CD14-positive monocyte (primary cell): Measurements from ENCODE around the gene DNAH2. TPM values are rescaled to one million over a fixed set of nuclear protein-coding genes. Genes with fewer than 3 reads are reported as not detected.
A peak's percentile ranks its signal among the peaks of the same experiment; 100 is the strongest.

Experiments used
- DNase-seq, 3 donors: peaks; one replicate each; pipeline ENCODE4 v3.0.0-alpha.2; 2011 to 2022
- H2AFZ ChIP-seq: 2 replicates; pipeline ENCODE4 v1.6.0; 2012; ENCODE audit warnings: mild to moderate bottlenecking, low read depth, low read length, inconsistent platforms; ENCODE audit not compliant: insufficient read depth, poor library complexity, severe bottlenecking
- H3K27ac ChIP-seq, 2 donors: 1 replicate in 1 of 2; 2 replicates in 1 of 2; pipeline ENCODE4 v1.5.1; 2012 to 2013; ENCODE audit warnings: low read length in 2 of 2, control low read depth in 1 of 2, inconsistent platforms in 1 of 2, low read depth in 1 of 2, mild to moderate bottlenecking in 1 of 2
- H3K27me3 ChIP-seq, 2 donors: one replicate each; pipeline versions ENCODE4 v1.6.0 to v1.6.1; 2011 to 2013; ENCODE audit warnings: low read length in 2 of 2; ENCODE audit not compliant: control insufficient read depth in 2 of 2, insufficient read depth in 2 of 2
- H3K36me3 ChIP-seq, 2 donors: replicated peaks in 1 of 2; 1 replicate in 1 of 2; 2 replicates in 1 of 2; pipeline versions ENCODE4 v1.5.1 to v1.6.1; 2012 to 2013; ENCODE audit warnings: low read length in 2 of 2, control low read depth in 1 of 2, inconsistent platforms in 1 of 2, mild to moderate bottlenecking in 1 of 2; ENCODE audit not compliant: insufficient read depth in 2 of 2, control insufficient read depth in 1 of 2
- H3K4me1 ChIP-seq, 2 donors: 1 replicate in 1 of 2; 2 replicates in 1 of 2; pipeline versions ENCODE4 v1.5.1 to v1.6.1; 2012 to 2013; ENCODE audit warnings: low read length in 2 of 2, control low read depth in 1 of 2, inconsistent platforms in 1 of 2, mild to moderate bottlenecking in 1 of 2, moderate library complexity in 1 of 2; ENCODE audit not compliant: insufficient read depth in 2 of 2, control insufficient read depth in 1 of 2
- H3K4me2 ChIP-seq: replicated peaks from 2 replicates; pipeline ENCODE3; 2012; ENCODE audit warnings: low read length, moderate library complexity, mild to moderate bottlenecking; ENCODE audit not compliant: poor library complexity, severe bottlenecking; ENCODE audit errors: extremely low read depth
- H3K4me3 ChIP-seq, 3 experiments: fragments of 200-600 bp in 1 of 3; sonication (generic) in 1 of 3; replicated peaks in 1 of 3; 1 replicate in 2 of 3; 2 replicates in 1 of 3; pipeline ENCODE4 v1.5.1; 2011 to 2013; ENCODE audit warnings: low read length in 3 of 3, mild to moderate bottlenecking in 3 of 3, control low read depth in 2 of 3, low read depth in 2 of 3, inconsistent platforms in 1 of 3, moderate library complexity in 1 of 3
- H3K79me2 ChIP-seq: 2 replicates; pipeline ENCODE4 v1.6.0; 2012; ENCODE audit warnings: mild to moderate bottlenecking, control low read depth, inconsistent platforms, low read length, moderate library complexity; ENCODE audit not compliant: insufficient read depth
- H3K9ac ChIP-seq: 2 replicates; pipeline ENCODE4 v1.6.0; 2017; ENCODE audit warnings: low read length, mild to moderate bottlenecking; ENCODE audit not compliant: insufficient read depth, poor library complexity, severe bottlenecking
- H3K9me3 ChIP-seq, 2 donors: replicated peaks in 1 of 2; 1 replicate in 1 of 2; 2 replicates in 1 of 2; pipeline versions ENCODE4 v1.5.1 to v1.6.1; 2012 to 2013; ENCODE audit warnings: low read length in 2 of 2, control low read depth in 1 of 2; ENCODE audit not compliant: control insufficient read depth in 1 of 2, insufficient read depth in 1 of 2
- H4K20me1 ChIP-seq: 2 replicates; pipeline ENCODE4 v1.6.0; 2012; ENCODE audit warnings: mild to moderate bottlenecking, low read length, control low read depth, moderate library complexity; ENCODE audit not compliant: insufficient read depth
- H3K27ac Mint-ChIP-seq, 7 donors: one replicate each; pipeline ENCODE4 v1.8.0; 2020; ENCODE audit warnings: mild to moderate bottlenecking in 7 of 7, mixed read lengths in 7 of 7, moderate library complexity in 6 of 7, inconsistent platforms in 2 of 7
- H3K27me3 Mint-ChIP-seq, 3 donors: one replicate each; pipeline ENCODE4 v1.8.0; 2021 to 2022; ENCODE audit warnings: low read depth in 3 of 3, mild to moderate bottlenecking in 3 of 3, mixed read lengths in 3 of 3, moderate library complexity in 3 of 3, inconsistent platforms in 1 of 3
- H3K36me3 Mint-ChIP-seq, 2 donors: one replicate each; pipeline ENCODE4 v1.8.0; 2020; ENCODE audit warnings: mixed read lengths in 2 of 2, inconsistent platforms in 1 of 2, mild to moderate bottlenecking in 1 of 2
- H3K4me1 Mint-ChIP-seq: one replicate; pipeline ENCODE4 v1.8.0; 2020; ENCODE audit warnings: mild to moderate bottlenecking, mixed read lengths
- H3K4me3 Mint-ChIP-seq, 2 donors: one replicate each; pipeline ENCODE4 v1.8.0; 2020; ENCODE audit warnings: mild to moderate bottlenecking in 2 of 2, mixed read lengths in 2 of 2, moderate library complexity in 1 of 2
- H3K9me3 Mint-ChIP-seq, 7 donors: one replicate each; pipeline ENCODE4 v1.8.0; 2020 to 2022; ENCODE audit warnings: mixed read lengths in 7 of 7, mild to moderate bottlenecking in 6 of 7, moderate library complexity in 6 of 7, inconsistent platforms in 2 of 7
- CTCF ChIP-seq: fragments of 200-600 bp; IDR thresholded peaks from one replicate; pipeline ENCODE4 v1.8.0; 2022; ENCODE audit warnings: antibody characterized with exemption, mild to moderate bottlenecking
- WGBS: methylation state at CpG from one replicate; pipeline ENCODE4 v1.1.5; 2013; ENCODE audit warnings: missing lambda C conversion rate; ENCODE audit not compliant: insufficient coverage; 5-methylcytosine and 5-hydroxymethylcytosine counted together
- intact Hi-C, 2 donors: fragments of 100-400 bp; cut with micrococcal nuclease; formaldehyde crosslinking; loops; one replicate each; pipeline versions ENCODE4 v1.15.0 to v1.15.1; 2023
- polyA plus RNA-seq, 3 donors: library from polyadenylated mRNA; depleted of rRNA in 1 of 3; unstranded in 2 of 3; stranded (reverse) in 1 of 3; fragments of 300-500 nt in 2 of 3; fragments of >200 nt in 1 of 3; fragmentation: Illumina TruSeq in 2 of 3; gene quantifications; 1 replicate in 2 of 3; 2 replicates in 1 of 3; pipeline ENCODE4 v1.2.3, GENCODE V29; 2012 to 2021

DNAH2 gene
- polyA plus RNA-seq, 3 donors, result 0.03 to 0.15 TPM; not detected in 1

- no peak overlapping the region for H3K27ac ChIP-seq
- H3K4me2 ChIP-seq, result no peak overlapping the region
- H3K27me3 Mint-ChIP-seq, result no peaks in the 10 kb centered on the region
- H3K36me3 Mint-ChIP-seq, result peaks cover 31 to 55% of the 10 kb centered on the region in 2 donors
- no peaks in the 10 kb centered on the region for H4K20me1 ChIP-seq
- H3K9me3 ChIP-seq, result no peaks in the 10 kb centered on the region
- no peak overlapping the region for H3K4me3 Mint-ChIP-seq
- intact Hi-C loops, result no loop called here
- peaks cover 7 to 14% of the 10 kb centered on the region in 2 donors for H3K36me3 ChIP-seq
- DNase-seq, result no peak
- over 99% methylated on average over 9 of the region's 10 CpGs for WGBS
- no peak overlapping the region for H3K9ac ChIP-seq
- peak overlapping the region in 1 of 7 donors; percentile 60 for H3K27ac Mint-ChIP-seq
- no peaks in the 10 kb centered on the region for H3K9me3 Mint-ChIP-seq
- no peaks in the 10 kb centered on the region for H3K4me1 ChIP-seq
- H3K4me3 ChIP-seq, result no peak overlapping the region
- no peaks in the 10 kb centered on the region for H3K4me1 Mint-ChIP-seq
- H2AFZ ChIP-seq, result no peak overlapping the region
- no peaks in the 10 kb centered on the region for H3K27me3 ChIP-seq
- TF ChIP-seq CTCF, result no peak
- no peaks in the 10 kb centered on the region for H3K79me2 ChIP-seq
Measured at GRCh38 chr17:7695586-7695985, 22.0 kb upstream of the DNAH2 start.

- DNase-seq, result no peak
- Histone ChIP-seq H3K4me2 (no peak overlapping the region), H3K27ac (no peak overlapping the region), H3K4me3 (no peak overlapping the region), H4K20me1 (no peaks in the 10 kb centered on the region), H3K9ac (no peak overlapping the region), H3K79me2 (no peaks in the 10 kb centered on the region), H3K36me3 (peaks cover 14 to 38% of the 10 kb centered on the region in 2 donors), H3K27me3 (no peaks in the 10 kb centered on the region), H3K9me3 (no peaks in the 10 kb centered on the region), H2AFZ (no peak overlapping the region), H3K4me1 (no peaks in the 10 kb centered on the region)
- no peaks in the 10 kb centered on the region for H3K9me3 Mint-ChIP-seq
- WGBS, result no CpG with 5 or more reads among the region's 4 CpGs
- peaks cover 46 to 64% of the 10 kb centered on the region in 2 donors for H3K36me3 Mint-ChIP-seq
- intact Hi-C loops, result no loop called here
- H3K27ac Mint-ChIP-seq, result no peak overlapping the region
- no peak overlapping the region for H3K4me3 Mint-ChIP-seq
- H3K4me1 Mint-ChIP-seq, result no peaks in the 10 kb centered on the region
- H3K27me3 Mint-ChIP-seq, result peaks cover 0 to 4% (median 2%) of the 10 kb centered on the region in 3 donors
- TF ChIP-seq CTCF, result no peak
Measured at GRCh38 chr17:7697828-7698588, 19.5 kb upstream of the DNAH2 start.
